Measurements from ENCODE around the gene CLEC1A.

Gene CLEC1A

DNA sequence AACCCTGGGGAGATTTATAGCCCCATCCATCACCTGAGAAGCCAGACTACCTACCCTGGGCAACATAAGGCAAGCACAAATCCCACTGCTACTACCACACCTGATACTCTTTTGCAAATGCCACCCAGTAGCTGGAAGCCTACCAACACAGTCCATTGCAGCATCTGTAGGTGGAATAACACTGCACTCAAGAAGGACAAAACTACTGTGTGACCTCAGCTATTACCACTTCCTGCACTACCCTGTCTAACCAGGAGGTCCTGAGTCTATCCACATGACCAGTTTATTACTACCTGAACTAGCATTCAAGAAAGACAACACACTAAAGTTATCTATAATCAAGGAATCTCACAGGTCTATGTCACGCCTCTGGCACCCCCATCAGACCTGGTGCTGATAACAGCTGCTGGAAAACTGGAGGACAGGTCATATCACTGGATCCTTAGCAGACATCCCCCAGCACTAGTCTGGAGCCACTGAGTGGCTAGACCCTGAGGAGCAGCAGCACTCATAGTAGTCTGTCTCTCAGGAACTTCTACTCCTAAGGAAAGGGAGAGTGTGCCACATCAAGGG lies 2.9 kb upstream of the CLEC1A start:
- no peak for DNase-seq (ENCODE audit: low read depth in 1 of 2, low spot score in 1 of 2)

- DNase-seq (ENCODE audit: low read depth in 1 of 2, low spot score in 1 of 2), result no peak
These were observed 2.3 kb upstream of the CLEC1A start for GRCh38 chr12:10101042-10101579.

- DNase-seq (ENCODE audit: low read depth in 1 of 2, low spot score in 1 of 2), result no peak
These were observed 1.3 kb downstream of the CLEC1A start for GRCh38 chr12:10097521-10097920.

GRCh38 chr12:10095971-10096370 lies 2.8 kb downstream of the CLEC1A start:
- DNase-seq (ENCODE audit: low read depth in 1 of 2, low spot score in 1 of 2), result no peak

- DNase-seq (ENCODE audit: low read depth in 1 of 2, low spot score in 1 of 2), result no peak
These were observed 4.0 kb downstream of the CLEC1A start for GRCh38 chr12:10094646-10095395.

- no peak for DNase-seq (ENCODE audit: low read depth in 1 of 2, low spot score in 1 of 2)
These were observed 9.6 kb downstream of the CLEC1A start for GRCh38 chr12:10088955-10089900.

DNA sequence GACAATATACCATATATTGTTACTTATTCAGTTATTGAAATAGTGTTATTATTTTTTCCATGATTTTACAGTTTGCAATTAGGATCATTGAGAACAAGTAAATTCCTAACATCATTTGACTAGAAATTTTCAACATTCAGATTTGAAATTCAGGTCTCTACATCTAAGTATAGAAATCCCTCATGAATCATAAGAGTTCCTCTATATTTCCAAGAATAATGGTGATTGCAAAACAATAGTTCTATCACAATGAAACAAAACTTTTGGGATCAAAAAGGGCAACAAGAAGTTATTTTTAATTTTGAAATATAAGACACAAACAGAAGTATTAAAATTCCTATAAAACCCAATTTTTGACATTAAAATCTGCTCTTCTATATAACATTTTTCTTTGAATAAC lies 10.8 kb downstream of the CLEC1A start:
- no peak for DNase-seq (ENCODE audit: low read depth in 1 of 2, low spot score in 1 of 2)

DNA sequence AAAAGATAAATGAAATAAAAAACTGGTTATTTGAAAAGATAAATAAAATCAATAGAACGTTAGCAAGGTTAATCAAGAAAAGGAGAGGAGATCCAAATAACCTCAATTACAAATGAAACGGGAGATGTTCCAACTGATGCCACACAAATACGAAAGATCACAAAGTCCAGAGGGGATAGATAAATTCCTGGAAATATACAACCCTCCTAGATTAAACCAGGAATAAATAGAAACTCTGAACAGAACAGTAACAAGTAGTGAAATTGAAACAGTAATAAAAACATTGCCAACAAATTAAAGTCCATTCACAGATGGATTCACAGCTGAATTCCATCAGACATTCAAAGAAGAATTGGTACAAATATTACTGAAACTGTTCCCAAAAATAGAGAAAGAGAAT lies 12.4 kb downstream of the CLEC1A start:
- DNase-seq (ENCODE audit: low read depth in 1 of 2, low spot score in 1 of 2), result no peak

GRCh38 chr12:10084733-10085132 lies 14.1 kb downstream of the CLEC1A start:
- DNase-seq (ENCODE audit: low read depth in 1 of 2, low spot score in 1 of 2), result no peak

DNA sequence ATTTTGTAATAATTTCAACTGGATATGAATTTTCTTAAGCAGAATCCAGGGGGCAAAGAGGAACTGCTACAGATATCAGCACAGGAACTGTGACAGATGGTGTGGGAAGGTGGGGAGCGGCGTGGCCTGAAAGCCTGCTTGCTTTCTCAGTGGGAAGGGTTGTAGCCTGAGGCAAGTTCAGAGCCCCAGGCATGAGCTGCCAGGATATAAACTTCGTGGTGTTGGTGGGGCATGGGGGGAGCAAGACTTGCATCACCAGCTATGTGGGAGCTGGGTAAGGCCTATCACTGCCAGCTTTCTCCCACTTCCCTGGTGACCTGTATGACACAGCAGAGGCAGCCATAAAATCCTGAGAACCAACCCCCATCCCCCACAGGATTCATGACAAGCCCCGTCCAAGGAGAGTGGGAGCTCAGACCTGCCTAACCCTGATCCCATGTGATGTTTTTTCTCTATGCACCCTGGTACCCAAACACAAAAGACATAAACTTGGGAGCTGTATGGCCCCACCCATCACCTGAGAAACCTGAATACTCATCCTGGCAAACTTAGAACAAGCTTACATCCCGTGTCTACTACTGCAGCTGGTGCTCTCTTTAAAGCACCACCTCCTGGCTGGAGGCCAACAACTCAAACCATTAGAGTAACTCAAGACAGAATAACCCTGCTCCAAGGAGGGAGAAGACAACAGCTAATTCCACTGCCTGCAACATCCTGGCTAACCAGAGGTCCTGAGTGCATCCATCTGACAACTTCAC lies 16.5 kb downstream of the CLEC1A start:
- DNase-seq (ENCODE audit: low read depth in 1 of 2, low spot score in 1 of 2), result no peak

- no peak for DNase-seq (ENCODE audit: low read depth in 1 of 2, low spot score in 1 of 2)
These were observed 23.3 kb downstream of the CLEC1A start for GRCh38 chr12:10075451-10075850.

GRCh38 chr12:10073261-10073660 lies 25.5 kb downstream of the CLEC1A start:
- DNase-seq (ENCODE audit: low read depth in 1 of 2, low spot score in 1 of 2), result no peak

DNA sequence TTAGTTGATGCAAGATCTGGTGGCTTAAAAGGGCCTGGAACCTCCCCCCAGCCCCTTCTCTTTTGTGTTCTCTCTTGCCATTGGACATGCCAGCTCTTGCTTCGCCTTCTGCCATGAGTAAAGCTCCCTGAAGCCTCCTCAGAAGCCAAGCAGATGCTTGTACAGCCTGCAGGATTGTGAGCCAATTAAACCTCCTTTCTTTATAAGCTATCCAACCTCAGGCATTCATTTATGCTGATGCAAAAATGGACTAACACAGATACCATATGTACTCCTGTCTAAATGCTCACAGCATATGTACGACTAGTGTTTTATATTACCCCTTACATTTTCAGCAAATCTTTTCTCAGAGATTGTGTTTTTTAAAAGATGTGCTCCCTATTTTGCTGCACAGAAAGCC lies 26.7 kb downstream of the CLEC1A start:
- DNase-seq (ENCODE audit: low read depth in 1 of 2, low spot score in 1 of 2), result no peak

DNA sequence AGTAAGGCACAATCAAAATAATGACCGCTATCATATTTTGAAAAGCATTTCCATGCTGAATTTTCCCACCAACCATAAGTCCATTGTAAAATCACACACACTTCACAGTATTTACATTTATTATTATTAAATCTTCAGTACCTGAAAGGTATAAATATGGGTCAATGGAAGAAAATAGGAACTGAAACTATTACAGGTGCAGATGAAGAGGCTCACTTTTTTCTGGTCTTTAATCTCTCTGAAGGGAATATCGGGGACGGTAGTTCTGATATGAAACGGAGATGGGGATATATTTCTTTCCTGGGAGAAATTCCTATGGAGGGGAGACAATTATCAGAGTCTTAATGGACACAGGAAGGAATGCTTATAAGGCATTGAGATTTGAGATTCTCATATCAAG lies 28.4 kb downstream of the CLEC1A start:
- no peak for DNase-seq (ENCODE audit: low read depth in 1 of 2, low spot score in 1 of 2)

GRCh38 chr12:10069976-10070375 lies 28.8 kb downstream of the CLEC1A start:
- DNase-seq (ENCODE audit: low read depth in 1 of 2, low spot score in 1 of 2), result no peak

DNA sequence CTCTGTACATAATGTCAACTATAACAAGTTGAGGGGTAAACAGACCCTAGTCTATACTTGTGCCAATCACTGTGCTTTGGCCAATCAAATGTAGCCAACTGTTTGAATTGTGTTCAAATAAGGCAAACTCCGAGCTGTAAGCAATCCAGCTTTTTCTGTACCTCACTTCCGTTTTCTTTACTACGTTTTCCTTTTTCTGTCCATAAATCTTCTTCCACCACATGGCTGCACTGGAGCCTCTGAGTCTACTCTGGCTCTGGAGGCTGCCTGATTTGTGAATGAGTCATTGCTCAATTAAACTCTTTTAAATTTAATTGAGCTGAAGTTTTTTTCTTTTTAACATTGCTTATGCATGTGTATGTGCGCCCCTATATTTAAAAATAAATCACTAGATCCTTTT lies 29.7 kb downstream of the CLEC1A start:
- no peak for DNase-seq (ENCODE audit: low read depth in 1 of 2, low spot score in 1 of 2)

- no peak for DNase-seq (ENCODE audit: low read depth in 1 of 2, low spot score in 1 of 2)
These were observed 30.1 kb downstream of the CLEC1A start for GRCh38 chr12:10068644-10069043.

DNA sequence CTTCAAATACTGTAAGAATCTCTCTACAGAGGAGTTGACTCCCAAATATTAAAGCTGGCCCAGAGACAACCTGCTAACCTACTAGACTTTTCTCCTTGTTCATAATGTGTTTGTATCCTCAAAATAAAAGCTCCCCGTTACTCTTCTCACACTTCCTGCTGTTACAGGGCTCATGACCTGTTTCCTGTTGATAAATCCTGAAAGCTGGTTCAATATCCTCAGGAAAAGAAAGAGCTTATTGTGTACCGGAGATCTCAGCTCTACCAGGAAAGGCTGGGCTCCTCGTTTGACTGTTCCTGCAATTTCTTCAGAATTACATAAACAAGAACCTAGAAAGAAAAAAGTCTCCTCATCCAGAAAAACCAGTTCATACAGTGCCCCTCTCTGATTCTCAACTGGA lies 30.8 kb downstream of the CLEC1A start:
- no peak for DNase-seq (ENCODE audit: low read depth in 1 of 2, low spot score in 1 of 2)

- no peak for DNase-seq (ENCODE audit: low read depth in 1 of 2, low spot score in 1 of 2)
These were observed 31.5 kb downstream of the CLEC1A start for GRCh38 chr12:10067264-10067663.

DNA sequence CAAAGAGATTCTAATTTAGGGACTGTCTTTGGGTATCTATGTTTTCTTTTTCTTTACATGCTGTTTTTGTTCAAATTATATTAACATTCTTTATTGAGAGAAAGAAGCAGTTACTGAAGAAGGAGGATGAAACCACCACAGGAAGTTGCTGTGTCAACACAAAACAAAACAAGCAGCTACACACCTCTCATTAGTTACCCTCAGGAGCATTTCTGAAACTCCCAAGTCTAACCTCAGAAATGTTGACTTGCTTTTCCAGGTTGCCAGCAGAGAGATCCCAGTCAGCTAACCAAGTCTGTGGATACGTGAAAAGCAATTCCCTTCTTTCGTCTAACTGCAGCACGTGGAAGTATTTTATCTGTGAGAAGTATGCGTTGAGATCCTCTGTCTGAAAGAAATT lies 33.5 kb downstream of the CLEC1A start:
- DNase-seq (ENCODE audit: low read depth in 1 of 2, low spot score in 1 of 2), result no peak

GRCh38 chr12:10058387-10058786 lies 40.4 kb downstream of the CLEC1A start:
- no peak for DNase-seq (ENCODE audit: low read depth in 1 of 2, low spot score in 1 of 2)

Data from activated T-helper 1 cell treated with anti-CD3 and anti-CD28 coated beads, Interleukin-2, amount 50 U/mL, for 16 hours (primary cell).